Urinary bladder (tissue), 4 donors: ENCODE measurements around the gene ADCY10. TPM values are rescaled to one million over a fixed set of nuclear protein-coding genes. Genes with fewer than 3 reads are reported as not detected.
"Not testable (repeated sequence)": the region's sequence is repeated elsewhere in the genome, so short reads cannot be mapped to it uniquely, and the experiment has no call there.

Experiments
- DNase-seq: peaks from one replicate; pipeline ENCODE4 v3.0.0-alpha.2; 2015; ENCODE audit errors: extremely low spot score
- H3K27ac ChIP-seq: one replicate; pipeline ENCODE4 v1.5.1; 2013; ENCODE audit warnings: low read depth, mild to moderate bottlenecking, moderate library complexity
- H3K36me3 ChIP-seq: one replicate; pipeline ENCODE4 v1.6.1; 2013; ENCODE audit warnings: mild to moderate bottlenecking, moderate library complexity; ENCODE audit not compliant: insufficient read depth
- H3K4me1 ChIP-seq: one replicate; pipeline ENCODE4 v1.6.1; 2013; ENCODE audit warnings: mild to moderate bottlenecking, moderate library complexity; ENCODE audit not compliant: insufficient read depth
- H3K4me3 ChIP-seq: one replicate; pipeline ENCODE4 v1.5.1; 2013; ENCODE audit warnings: low read depth, low read length
- WGBS: extraction: QIAGEN DNeasy Blood & Tissue Kit; methylation state at CpG from one replicate; pipeline ENCODE4 v1.1.7; 2013; 5-methylcytosine and 5-hydroxymethylcytosine counted together
- polyA plus RNA-seq: library from polyadenylated mRNA; stranded (reverse); fragments of 200-250 nt; gene quantifications from one replicate; pipeline ENCODE4 v1.2.3, GENCODE V29; 2013
- total RNA-seq: library from RNA; depleted of rRNA; stranded (reverse); fragments of >200 nt; gene quantifications from one replicate; pipeline ENCODE4 v1.2.3, GENCODE V29; 2014
- donor health status: healthy with polysubstance abuse.
- donor health status: healthy.

Gene ADCY10
- total and polyA plus RNA-seq, 2 donors = 0.06 to 0.37 TPM

DNA sequence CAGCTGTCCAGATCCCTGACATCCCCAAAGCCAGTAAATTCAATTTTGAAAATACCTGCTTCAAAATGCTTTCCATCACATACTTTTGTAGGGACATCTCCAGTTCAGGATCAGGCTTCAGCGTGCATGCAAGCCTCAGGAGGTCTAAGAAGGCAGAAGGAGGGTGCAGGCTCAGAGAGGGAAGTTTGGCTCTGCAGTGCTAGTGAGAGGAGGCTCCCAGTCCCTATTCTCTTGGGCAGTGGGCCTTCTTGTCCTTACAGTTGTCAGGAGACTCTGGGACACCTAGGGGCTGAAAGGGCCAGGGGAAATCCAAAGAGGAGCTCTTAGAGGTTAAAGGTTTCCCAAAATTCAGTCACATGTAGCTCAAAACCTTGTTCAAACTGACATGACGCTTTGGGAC is 20.1 kb downstream of the ADCY10 start:
- WGBS = 81% methylated on average over 2 of the region's 2 CpGs
- no peak overlapping the region for H3K4me3 ChIP-seq
- no peak for DNase-seq
- H3K4me1 ChIP-seq = no peaks in the 10 kb centered on the region
- no peak overlapping the region for H3K27ac ChIP-seq
- no peaks in the 10 kb centered on the region for H3K36me3 ChIP-seq

DNA sequence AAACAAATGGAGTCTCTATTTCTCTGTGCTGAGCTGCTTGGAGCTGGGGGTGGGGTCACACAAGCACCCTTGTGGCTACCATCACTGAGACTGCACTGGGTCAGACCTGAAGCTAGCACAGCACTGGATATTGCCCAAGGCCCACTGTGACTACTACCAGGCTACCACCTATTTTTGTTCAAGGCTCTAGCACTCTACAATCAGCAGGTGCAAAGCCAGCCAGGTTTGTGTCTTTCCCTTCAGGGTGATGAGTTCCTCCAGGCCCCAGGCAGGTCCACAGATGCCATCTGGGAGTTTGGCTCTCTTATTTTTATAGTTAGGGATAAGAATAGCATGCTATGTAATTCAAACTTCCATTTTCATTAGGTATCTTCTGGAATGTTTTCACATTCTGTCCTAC is 23.5 kb downstream of the ADCY10 start:
- no peak for DNase-seq
- no peak overlapping the region for H3K4me3 ChIP-seq
- H3K36me3 ChIP-seq = no peaks in the 10 kb centered on the region
- H3K27ac ChIP-seq = no peak overlapping the region
- H3K4me1 ChIP-seq = no peaks in the 10 kb centered on the region

DNA sequence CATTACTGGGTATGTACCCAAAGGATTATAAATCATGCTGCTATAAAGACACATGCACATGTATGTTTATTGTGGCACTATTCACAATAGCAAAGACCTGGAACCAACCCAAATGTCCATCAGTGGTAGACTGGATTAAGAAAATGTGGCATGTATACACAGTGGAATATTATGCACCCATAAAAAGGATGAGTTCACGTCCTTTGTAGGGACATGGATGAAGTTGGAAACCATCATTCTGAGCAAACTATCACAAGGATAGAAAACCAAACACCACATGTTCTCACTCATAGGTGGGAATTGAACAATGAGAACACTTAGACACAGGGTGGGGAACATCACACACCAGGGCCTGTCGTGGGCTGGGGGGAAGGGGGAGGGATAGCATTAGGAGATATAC is 26.7 kb downstream of the ADCY10 start:
- WGBS = 85% methylated on average over 2 of the region's 2 CpGs
- not testable (repeated sequence) for H3K4me3 ChIP-seq, H3K36me3 ChIP-seq, H3K4me1 ChIP-seq, DNase-seq, H3K27ac ChIP-seq

DNA sequence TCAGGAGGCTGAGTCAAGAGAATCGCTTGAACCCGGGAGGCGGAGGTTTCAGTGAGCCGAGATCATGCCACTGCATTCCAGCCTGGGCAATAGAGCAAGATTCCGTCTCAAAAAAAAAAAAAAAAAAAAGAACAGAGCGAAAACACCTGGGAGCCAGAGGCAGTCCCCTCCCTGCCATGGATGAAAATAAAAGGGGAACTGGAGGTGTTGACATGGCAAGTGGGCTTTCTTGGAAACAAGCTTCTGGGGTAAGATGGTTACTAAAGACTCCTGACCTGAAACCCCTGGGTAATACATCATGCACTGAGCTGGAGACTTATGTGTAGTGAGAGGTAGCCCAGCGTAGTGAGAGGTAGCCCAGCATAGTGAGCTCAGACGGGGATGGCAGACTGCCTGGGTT is 31.6 kb downstream of the ADCY10 start:
- Histone ChIP-seq H3K36me3 (no peaks in the 10 kb centered on the region), H3K4me1 (no peaks in the 10 kb centered on the region), H3K27ac (no peak overlapping the region), H3K4me3 (no peak overlapping the region)
- 87% methylated on average over 8 of the region's 8 CpGs for WGBS
- DNase-seq = no peak

DNA sequence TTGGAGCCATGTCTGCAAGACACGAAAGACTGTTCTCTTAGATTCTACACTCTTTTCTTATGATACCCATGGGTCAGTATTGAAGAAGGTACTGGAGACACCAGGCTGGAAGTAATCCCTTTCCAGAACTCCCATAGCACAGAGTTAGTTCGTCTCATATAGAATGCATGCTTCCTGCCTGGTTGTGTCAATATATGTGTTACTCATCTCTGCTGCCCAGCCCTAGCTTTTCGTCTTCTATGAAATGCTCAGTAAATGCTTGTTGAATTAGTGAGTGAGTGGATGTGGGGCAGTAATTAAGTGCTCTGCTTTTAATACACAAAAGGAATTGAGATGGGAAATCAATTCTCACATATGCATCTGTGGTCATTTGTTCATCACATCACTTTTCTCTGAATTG is 32.1 kb downstream of the ADCY10 start:
- WGBS = 88% methylated on average over 3 of the region's 3 CpGs
- no peak for DNase-seq
- no peak overlapping the region for H3K27ac ChIP-seq
- no peaks in the 10 kb centered on the region for H3K36me3 ChIP-seq
- H3K4me3 ChIP-seq = no peak overlapping the region
- H3K4me1 ChIP-seq = no peaks in the 10 kb centered on the region

DNA sequence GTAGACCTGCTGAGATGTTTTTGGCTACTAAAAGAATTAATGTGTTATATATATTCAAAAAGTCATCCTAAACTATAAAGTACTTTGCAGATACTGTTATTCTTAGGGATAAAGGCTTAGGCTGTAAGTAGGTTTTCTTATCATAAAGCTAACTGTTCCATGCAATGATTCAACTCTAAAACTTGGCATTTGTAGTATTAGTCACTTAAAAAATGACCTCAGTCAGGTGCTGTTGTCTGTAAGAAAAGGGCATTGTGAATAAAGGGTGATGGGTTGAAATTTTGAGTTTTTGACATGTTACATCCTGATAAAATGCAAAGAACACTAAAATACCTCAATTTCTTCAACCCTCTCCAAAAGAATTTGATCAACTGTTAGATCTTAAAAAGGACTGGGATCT is 32.9 kb downstream of the ADCY10 start:
- no peak overlapping the region for H3K4me3 ChIP-seq
- no peaks in the 10 kb centered on the region for H3K4me1 ChIP-seq
- no peak for DNase-seq
- no peaks in the 10 kb centered on the region for H3K36me3 ChIP-seq
- H3K27ac ChIP-seq = no peak overlapping the region

DNA sequence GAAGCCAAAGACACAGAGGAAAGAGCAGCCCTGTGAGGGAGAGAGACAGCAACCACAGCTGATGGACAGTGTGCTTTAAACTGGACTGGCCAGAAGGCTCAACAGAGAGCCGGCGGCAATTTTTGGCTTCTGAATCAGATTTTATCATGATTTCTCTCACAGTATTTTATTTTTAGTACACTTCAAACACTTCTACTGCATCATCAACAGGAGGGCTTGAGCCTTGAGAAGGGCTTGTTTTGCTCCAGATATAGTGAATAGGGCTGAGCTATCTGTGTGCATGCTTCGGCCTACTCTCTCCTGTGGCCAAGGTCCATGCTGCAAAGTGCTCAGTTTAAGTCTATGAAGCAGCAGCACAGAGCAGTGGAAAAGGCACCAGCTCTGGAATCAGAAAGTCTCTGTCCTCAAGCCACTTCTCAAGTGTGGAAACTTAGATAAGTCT is 33.3 kb downstream of the ADCY10 start:
- no peak overlapping the region for H3K27ac ChIP-seq
- H3K4me3 ChIP-seq = no peak overlapping the region
- 46% methylated on average over 3 of the region's 3 CpGs for WGBS
- H3K36me3 ChIP-seq = no peaks in the 10 kb centered on the region
- DNase-seq = no peak
- no peaks in the 10 kb centered on the region for H3K4me1 ChIP-seq

DNA sequence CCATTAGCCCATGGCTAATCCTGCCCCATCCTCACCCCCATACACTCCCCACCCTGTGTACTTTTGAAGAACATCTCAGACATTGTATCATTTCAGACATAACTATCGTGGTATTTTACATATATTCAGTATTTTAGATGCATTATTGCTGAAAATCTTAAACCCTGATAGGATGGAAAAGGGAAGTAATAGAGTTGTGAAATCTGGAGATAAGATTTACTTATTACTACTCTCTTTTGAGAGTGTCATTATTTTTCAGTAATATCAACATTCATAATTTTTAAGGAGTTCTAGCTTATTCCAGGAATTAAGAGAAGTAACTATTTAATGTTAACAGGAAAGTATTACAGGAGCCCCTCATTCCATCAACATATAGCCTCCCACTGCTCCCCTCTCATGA is 34.4 kb downstream of the ADCY10 start:
- no peak for DNase-seq
- Histone ChIP-seq H3K36me3 (no peaks in the 10 kb centered on the region), H3K4me3 (no peak overlapping the region), H3K27ac (no peak overlapping the region), H3K4me1 (no peaks in the 10 kb centered on the region)
- WGBS = 83% methylated on average over 1 of the region's 1 CpG

DNA sequence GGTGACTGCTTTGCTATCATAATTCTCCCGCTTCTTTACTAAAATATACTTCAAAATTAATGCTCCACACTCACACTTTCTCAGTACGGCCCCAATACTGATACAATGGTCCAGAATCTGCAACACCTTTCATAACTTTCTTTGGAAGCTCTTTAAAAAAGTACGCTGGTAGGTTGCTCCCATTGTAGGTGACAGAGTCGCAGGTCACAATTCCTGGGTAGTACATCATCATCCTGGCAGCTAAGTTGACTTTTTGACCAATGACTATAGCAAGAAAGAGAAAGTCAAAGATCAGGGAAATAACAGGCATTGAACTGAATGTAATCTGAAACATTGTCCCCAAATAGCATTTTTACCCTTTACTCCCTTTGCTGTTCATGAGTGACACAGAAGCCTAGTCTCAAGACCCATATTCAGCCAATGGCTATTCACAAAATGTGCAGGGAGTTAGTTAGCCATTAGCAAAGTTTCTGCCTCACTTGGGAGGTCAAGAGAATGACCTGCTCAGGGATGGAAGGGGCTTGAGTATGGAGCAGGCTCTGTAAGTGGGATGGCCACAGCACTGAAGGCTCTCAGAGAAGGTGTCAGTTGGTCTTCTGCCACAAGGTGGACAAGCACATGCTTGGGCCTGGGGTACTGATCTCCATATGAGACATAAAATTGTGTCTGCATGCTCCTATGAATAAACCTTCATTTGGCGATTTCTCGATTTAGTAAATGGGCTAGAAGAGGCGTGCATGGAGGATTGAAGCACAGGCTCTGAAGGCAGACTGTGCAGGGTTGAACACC is 35.4 kb downstream of the ADCY10 start:
- DNase-seq = no peak
- H3K27ac ChIP-seq = no peak overlapping the region
- no peaks in the 10 kb centered on the region for H3K36me3 ChIP-seq
- WGBS = 97% methylated on average over 7 of the region's 7 CpGs
- H3K4me3 ChIP-seq = no peak overlapping the region
- no peaks in the 10 kb centered on the region for H3K4me1 ChIP-seq

DNA sequence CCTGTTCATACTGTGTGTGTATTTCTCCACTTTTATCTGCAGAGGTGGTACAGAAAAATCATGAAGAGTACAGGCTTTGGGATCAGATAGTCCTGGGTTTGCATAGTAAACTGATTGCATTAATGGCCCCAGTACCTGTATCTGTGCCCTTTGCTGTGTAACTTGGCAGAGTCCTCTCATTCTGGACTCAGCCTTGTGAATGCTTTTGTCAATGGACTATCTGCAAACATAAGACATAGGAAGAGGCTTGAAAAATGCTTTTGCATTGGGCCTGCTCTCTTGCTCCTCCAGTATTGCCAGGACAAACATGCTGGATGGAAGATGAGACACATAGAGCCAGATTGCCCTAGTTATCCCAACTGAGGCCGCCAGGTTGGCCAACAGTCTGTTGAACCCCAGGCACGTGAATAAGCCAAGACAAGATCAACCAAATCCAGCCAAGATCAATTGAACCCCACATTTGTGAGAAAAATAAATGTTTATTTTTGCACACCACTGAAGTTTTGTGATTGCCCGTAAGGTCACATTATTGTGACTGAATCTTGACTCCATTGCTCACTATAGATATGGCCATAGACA is 37.2 kb downstream of the ADCY10 start:
- H3K27ac ChIP-seq = no peak overlapping the region
- H3K4me1 ChIP-seq = no peaks in the 10 kb centered on the region
- 93% methylated on average over 3 of the region's 3 CpGs for WGBS
- H3K4me3 ChIP-seq = no peak overlapping the region
- DNase-seq = no peak
- H3K36me3 ChIP-seq = no peaks in the 10 kb centered on the region

DNA sequence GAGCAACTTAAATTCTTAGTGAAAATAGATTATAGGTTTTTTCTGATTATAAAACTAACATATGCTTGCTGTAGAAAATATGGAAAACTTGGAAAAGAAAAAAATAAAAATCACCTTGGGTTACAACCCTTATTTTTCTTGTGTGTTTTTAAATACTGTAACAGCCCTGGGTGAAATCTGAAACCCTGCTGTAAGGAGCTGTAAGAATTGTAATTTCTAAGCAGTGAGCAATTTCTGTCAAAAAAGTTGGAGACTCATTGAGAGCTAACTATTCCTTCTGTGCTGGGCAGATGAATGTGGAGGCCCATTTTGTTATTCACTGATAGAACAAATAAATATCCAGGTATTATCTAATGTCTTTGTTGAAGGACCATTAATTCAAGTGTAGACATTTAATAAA is 42.6 kb downstream of the ADCY10 start:
- Histone ChIP-seq H3K4me1 (no peaks in the 10 kb centered on the region), H3K27ac (no peak overlapping the region), H3K36me3 (no peaks in the 10 kb centered on the region), H3K4me3 (no peak overlapping the region)
- DNase-seq = no peak

DNA sequence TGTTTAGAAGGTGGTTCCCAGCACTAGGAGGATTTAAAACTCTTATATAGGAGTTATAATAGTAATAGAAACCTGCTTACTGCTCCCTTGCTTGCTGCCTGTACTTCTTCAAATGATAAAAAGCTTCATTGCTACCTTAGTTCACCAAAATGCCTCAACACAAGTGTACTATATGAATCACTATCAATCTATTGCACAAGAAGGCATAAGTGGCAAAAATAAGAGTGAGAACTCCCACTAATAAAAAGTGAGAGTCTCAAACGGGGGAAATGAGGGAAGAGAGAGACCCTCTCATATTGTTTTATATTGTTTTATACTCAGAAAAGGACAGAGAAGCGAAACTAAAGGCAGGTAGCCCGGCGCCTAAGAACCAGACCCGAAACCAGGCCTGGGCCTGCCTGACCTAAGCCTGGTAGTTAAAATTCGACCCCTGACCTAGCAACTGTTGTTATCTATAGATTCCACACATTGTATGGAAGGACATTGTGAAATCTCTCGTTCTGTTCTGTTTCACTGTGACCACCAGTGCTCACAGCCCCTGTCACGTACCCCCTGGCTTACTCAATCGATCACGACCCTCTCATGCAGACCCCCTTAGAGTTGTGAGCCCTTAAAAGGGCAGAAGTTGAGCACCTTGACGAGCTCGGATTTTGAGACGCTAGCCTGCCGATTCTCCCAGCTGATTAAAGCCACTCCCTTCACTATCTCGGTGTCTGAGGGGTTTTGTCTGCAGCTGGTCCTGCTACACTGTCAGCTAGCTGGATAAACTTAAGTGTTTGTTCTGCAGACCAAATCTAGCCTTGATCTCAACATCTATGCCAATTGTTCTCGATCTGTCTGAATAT is 44.6 kb downstream of the ADCY10 start:
- DNase-seq, H3K27ac ChIP-seq, H3K4me1 ChIP-seq, H3K4me3 ChIP-seq, H3K36me3 ChIP-seq: not testable (repeated sequence)
- 54% methylated on average over 16 of the region's 16 CpGs for WGBS

DNA sequence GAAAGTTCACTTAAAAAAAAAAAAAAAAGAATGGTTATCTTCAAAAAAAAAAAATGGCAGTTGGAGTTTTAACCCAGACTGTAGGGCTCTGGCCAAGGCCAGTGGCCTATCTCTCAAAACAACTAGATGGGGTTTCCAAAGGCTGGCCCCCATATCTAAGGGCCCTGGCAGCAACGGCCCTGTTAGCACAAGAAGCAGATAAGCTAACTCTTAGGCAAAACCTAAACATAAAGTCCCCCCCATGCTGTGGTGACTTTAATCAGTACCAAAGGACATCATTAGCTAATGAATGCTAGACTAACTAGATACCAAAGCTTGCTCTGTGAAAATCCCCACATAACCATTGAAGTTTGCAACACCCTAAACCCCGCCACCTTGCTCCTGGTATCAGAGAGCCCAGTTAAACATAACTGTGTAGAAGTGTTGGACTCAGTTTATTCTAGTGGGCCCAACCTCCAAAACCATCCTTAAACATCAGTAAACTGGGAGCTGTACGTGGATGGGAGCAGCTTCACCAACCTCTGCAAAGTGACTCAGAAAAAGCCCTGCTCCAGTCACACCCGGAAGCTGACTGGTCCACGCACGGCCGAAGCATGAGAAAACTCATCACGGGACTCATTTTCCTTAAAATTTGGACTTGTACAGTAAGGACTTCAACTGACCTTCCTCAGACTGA is 47.1 kb downstream of the ADCY10 start:
- WGBS = 93% methylated on average over 8 of the region's 8 CpGs
- H3K36me3 ChIP-seq, H3K4me1 ChIP-seq, DNase-seq, H3K4me3 ChIP-seq, H3K27ac ChIP-seq: not testable (repeated sequence)
